ENCODE results near the gene NCKAP1. TPM values are rescaled to one million over a fixed set of nuclear protein-coding genes. Genes with fewer than 3 reads are reported as not detected.
"Not testable (repeated sequence)": the region's sequence is repeated elsewhere in the genome, so short reads cannot be mapped to it uniquely, and the experiment has no call there.

NCKAP1 gene
- total and polyA plus RNA-seq, 8 donors = 16.9 to 75.6 (median 42.8) TPM

GRCh38 chr2:182885771-182886170, 152.5 kb downstream of the NCKAP1 start:
- DNase-seq (no peak), FAIRE-seq (no peak), ATAC-seq (no peak)
- TF ChIP-seq CTCF (IDR thresholded peaks at IDR 0.05) = no peak
- 90% methylated on average over 1 of the region's 1 CpG for WGBS, 2 donors
- intact Hi-C loops (cut with DNase I) = no loop called here
- Histone ChIP-seq H3K27ac (no peak overlapping the region), H3K4me1 (no peaks in the 10 kb centered on the region), H3K36me3 (no peaks in the 10 kb centered on the region), H3K27me3 (no peaks in the 10 kb centered on the region), H3K9me3 (no peaks in the 10 kb centered on the region), H3K4me3 (no peak overlapping the region)

- H3K4me1 ChIP-seq = no peaks in the 10 kb centered on the region
- no peak overlapping the region for H3K4me3 ChIP-seq
- no peak for ATAC-seq
- WGBS, 2 donors = 70 to 78% methylated on average over 2 of the region's 2 CpGs
- H3K36me3 ChIP-seq = no peaks in the 10 kb centered on the region
- intact Hi-C loops (cut with DNase I) = no loop called here
- no peak for FAIRE-seq
- no peak for TF ChIP-seq CTCF (IDR thresholded peaks at IDR 0.05)
- no peak overlapping the region for H3K27ac ChIP-seq
- no peaks in the 10 kb centered on the region for H3K27me3 ChIP-seq
- no peak for DNase-seq
- H3K9me3 ChIP-seq = no peaks in the 10 kb centered on the region
Measured at GRCh38 chr2:182883451-182883850, 154.8 kb downstream of the NCKAP1 start.

- ATAC-seq; H3K9me3 ChIP-seq; intact Hi-C loops (cut with DNase I); H3K4me1 ChIP-seq; DNase-seq; H3K4me3 ChIP-seq; H3K36me3 ChIP-seq; FAIRE-seq; H3K27ac ChIP-seq; H3K27me3 ChIP-seq: not testable (repeated sequence)
- 83 to 86% methylated on average over 1 of the region's 1 CpG for WGBS, 2 donors
Measured at GRCh38 chr2:182880100-182880499, 158.2 kb downstream of the NCKAP1 start.

- FAIRE-seq = not testable (repeated sequence)
Measured at GRCh38 chr2:182876653-182877052, 161.6 kb downstream of the NCKAP1 start.

GRCh38 chr2:182870227-182870626, 168.0 kb downstream of the NCKAP1 start:
- intact Hi-C loops (cut with DNase I) = no loop called here
- ATAC-seq (no peak), FAIRE-seq (no peak), DNase-seq (no peak)
- Histone ChIP-seq H3K9me3 (no peaks in the 10 kb centered on the region), H3K36me3 (no peaks in the 10 kb centered on the region), H3K4me3 (no peak overlapping the region), H3K27me3 (no peaks in the 10 kb centered on the region), H3K27ac (no peak overlapping the region), H3K4me1 (no peaks in the 10 kb centered on the region)
- TF ChIP-seq CTCF (IDR thresholded peaks at IDR 0.05) = no peak
- 16 to 17% methylated on average over 1 of the region's 1 CpG for WGBS, 2 donors

More at GRCh38 chr2:182876653-182877052, 161.6 kb downstream of the NCKAP1 start:
- H3K4me1 ChIP-seq; H3K36me3 ChIP-seq; H3K27ac ChIP-seq; DNase-seq; H3K9me3 ChIP-seq; ATAC-seq; H3K4me3 ChIP-seq; intact Hi-C loops (cut with DNase I); H3K27me3 ChIP-seq: not testable (repeated sequence)
- WGBS, 2 donors = 87 to 96% methylated on average over 1 of the region's 1 CpG

- Histone ChIP-seq H3K9me3 (no peaks in the 10 kb centered on the region), H3K27me3 (no peaks in the 10 kb centered on the region), H3K4me3 (no peak overlapping the region), H3K36me3 (no peaks in the 10 kb centered on the region), H3K27ac (no peak overlapping the region), H3K4me1 (no peaks in the 10 kb centered on the region)
- FAIRE-seq (no peak), DNase-seq (no peak), ATAC-seq (no peak)
- no peak for TF ChIP-seq CTCF (IDR thresholded peaks at IDR 0.05)
- WGBS, 2 donors = 70 to 74% methylated on average over 6 of the region's 6 CpGs
- intact Hi-C loops (cut with DNase I) = no loop called here
Measured at GRCh38 chr2:182868054-182868796, 170.0 kb downstream of the NCKAP1 start.
